RPMI8226 (cell line): ENCODE results near the gene EIF5AL1.
A peak's percentile ranks its signal among the peaks of the same experiment; 100 is the strongest.

Experiments
- DNase-seq: peaks from one replicate; pipeline ENCODE4 v3.0.0-alpha.2; 2015

EIF5AL1 gene

DNA sequence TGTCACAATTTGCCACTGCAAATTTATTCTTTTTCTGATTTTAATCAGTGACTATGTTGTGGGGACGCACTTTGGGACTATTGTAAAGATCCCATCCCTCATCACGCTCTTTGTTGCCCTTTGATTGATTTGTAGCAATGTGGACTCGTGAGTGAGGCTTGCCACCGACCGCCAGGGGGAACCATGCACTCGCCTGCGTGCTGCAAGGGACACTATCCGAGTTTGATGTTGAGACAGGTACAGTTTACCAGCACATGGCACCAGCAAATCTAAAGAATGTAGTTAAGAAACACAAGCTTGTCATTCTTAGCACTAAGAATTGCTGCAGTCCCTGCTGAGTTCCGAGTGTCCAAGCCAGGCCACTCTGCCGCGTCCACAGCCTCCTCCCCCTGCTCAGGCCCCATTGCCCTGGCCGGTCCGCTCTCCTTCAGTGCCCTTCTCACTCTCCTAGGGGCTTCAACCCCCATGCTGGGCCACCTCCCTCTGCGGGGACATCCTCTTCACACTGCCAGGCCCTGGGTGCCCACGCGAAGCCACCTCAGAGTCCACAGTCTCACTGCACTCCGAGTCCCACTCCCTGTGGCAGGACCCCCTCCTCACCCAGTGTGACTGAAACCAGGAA lies 49.9 kb downstream of the EIF5AL1 start:
- peak; percentile 78 for DNase-seq

DNA sequence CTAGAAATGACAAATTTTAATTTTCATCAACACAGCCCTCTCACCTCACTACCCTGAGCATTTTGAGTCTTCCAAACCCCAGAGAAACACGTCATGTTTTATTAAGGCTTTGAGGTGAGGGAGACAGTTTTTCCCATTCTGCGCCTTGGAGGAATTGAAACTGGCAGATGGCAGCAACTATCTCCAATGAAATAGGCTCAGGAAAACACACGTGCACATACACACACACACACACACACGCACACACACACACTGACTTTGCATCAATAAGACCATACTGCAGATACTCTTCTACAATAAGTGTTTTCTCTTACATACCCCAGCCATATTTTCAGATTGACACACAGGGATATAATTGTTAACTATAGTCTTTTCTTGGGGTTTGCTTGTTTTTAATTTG lies 51.1 kb downstream of the EIF5AL1 start:
- DNase-seq = peak; percentile 44
